ENCODE measurements around the gene PPP2R2C.

The PPP2R2C gene

GRCh38 chr4:6494431-6495295 lies 22.2 kb upstream of the PPP2R2C start:
- Histone ChIP-seq H2AK5ac (ENCODE audit: low read length, severe bottlenecking) (no peak overlapping the region), H2BK12ac (ENCODE audit: low read length in 2 of 2) (no peak overlapping the region), H3K4ac (ENCODE audit: low read depth in 1 of 2, low read length in 2 of 2) (no peak overlapping the region), H3K4me2 (ENCODE audit: low read length, poor library complexity, severe bottlenecking) (no peak overlapping the region), H3K36me3 (ENCODE audit: control insufficient read depth in 1 of 2, insufficient read depth in 2 of 2, low read depth in 1 of 2, low read length in 2 of 2) (no peaks in the 10 kb centered on the region), H3K9me3 (ENCODE audit: control insufficient read depth, low read length) (no peaks in the 10 kb centered on the region), H3K14ac (ENCODE audit: low read length in 2 of 2) (no peak overlapping the region), H3K23ac (ENCODE audit: low read length in 2 of 2) (no peak overlapping the region), H2BK120ac (ENCODE audit: low read depth, low read length) (no peak overlapping the region), H2BK15ac (ENCODE audit: low read depth, poor library complexity, severe bottlenecking) (no peak overlapping the region), H2BK5ac (ENCODE audit: low read depth, low read length, poor library complexity, severe bottlenecking) (no peak overlapping the region), H3K18ac (ENCODE audit: low read depth in 1 of 2, low read length in 2 of 2) (no peak overlapping the region), H3K9ac (ENCODE audit: low read length) (no peak overlapping the region), H2AFZ (ENCODE audit: low read depth, low read length) (no peak overlapping the region), H4K91ac (ENCODE audit: low read length) (no peak overlapping the region), H3K79me1 (replicated peaks; ENCODE audit: low read length, poor library complexity, severe bottlenecking) (no peaks in the 10 kb centered on the region), H3K4me1 (ENCODE audit: control insufficient read depth, insufficient read depth, low read depth, low read length) (no peaks in the 10 kb centered on the region), H3K4me3 (ENCODE audit: insufficient read depth in 1 of 2, low read depth in 1 of 2, low read length in 2 of 2) (peak overlapping the region in 1 of 2 experiments; percentile 8), H4K8ac (ENCODE audit: low read length) (no peak overlapping the region), H3K27ac (ENCODE audit: low read length, poor library complexity, severe bottlenecking) (no peak overlapping the region), H3K27me3 (ENCODE audit: control insufficient read depth in 1 of 2, insufficient read depth in 1 of 2, low read length in 2 of 2) (peaks cover 0 to 29% of the 10 kb centered on the region in 2 experiments)
- no peak for DNase-seq
- WGBS = 73% methylated on average over 18 of the region's 18 CpGs

GRCh38 chr4:6493658-6494304 lies 21.4 kb upstream of the PPP2R2C start:
- Histone ChIP-seq H3K79me1 (replicated peaks; ENCODE audit: low read length, poor library complexity, severe bottlenecking) (no peaks in the 10 kb centered on the region), H2BK12ac (ENCODE audit: low read length in 2 of 2) (no peak overlapping the region), H3K9ac (ENCODE audit: low read length) (no peak overlapping the region), H2BK120ac (ENCODE audit: low read depth, low read length) (no peak overlapping the region), H3K9me3 (ENCODE audit: control insufficient read depth, low read length) (peaks cover 4% of the 10 kb centered on the region), H2AFZ (ENCODE audit: low read depth, low read length) (no peak overlapping the region), H2BK15ac (ENCODE audit: low read depth, poor library complexity, severe bottlenecking) (no peak overlapping the region), H3K27ac (ENCODE audit: low read length, poor library complexity, severe bottlenecking) (no peak overlapping the region), H3K4ac (ENCODE audit: low read depth in 1 of 2, low read length in 2 of 2) (no peak overlapping the region), H2BK5ac (ENCODE audit: low read depth, low read length, poor library complexity, severe bottlenecking) (no peak overlapping the region), H3K23ac (ENCODE audit: low read length in 2 of 2) (no peak overlapping the region), H3K27me3 (ENCODE audit: control insufficient read depth in 1 of 2, insufficient read depth in 1 of 2, low read length in 2 of 2) (peaks cover 3 to 25% of the 10 kb centered on the region in 2 experiments), H3K4me3 (ENCODE audit: insufficient read depth in 1 of 2, low read depth in 1 of 2, low read length in 2 of 2) (no peak overlapping the region), H2AK5ac (ENCODE audit: low read length, severe bottlenecking) (no peak overlapping the region), H3K36me3 (ENCODE audit: control insufficient read depth in 1 of 2, insufficient read depth in 2 of 2, low read depth in 1 of 2, low read length in 2 of 2) (no peaks in the 10 kb centered on the region), H4K8ac (ENCODE audit: low read length) (no peak overlapping the region), H3K18ac (ENCODE audit: low read depth in 1 of 2, low read length in 2 of 2) (no peak overlapping the region), H3K14ac (ENCODE audit: low read length in 2 of 2) (no peak overlapping the region), H3K4me2 (ENCODE audit: low read length, poor library complexity, severe bottlenecking) (no peak overlapping the region), H3K4me1 (ENCODE audit: control insufficient read depth, insufficient read depth, low read depth, low read length) (no peaks in the 10 kb centered on the region), H4K91ac (ENCODE audit: low read length) (no peak overlapping the region)
- no peak for DNase-seq
- WGBS = 49% methylated on average over 18 of the region's 22 CpGs

- H3K79me1 ChIP-seq (replicated peaks; ENCODE audit: low read length, poor library complexity, severe bottlenecking) = no peaks in the 10 kb centered on the region
Measured at GRCh38 chr4:6492861-6493657, 20.6 kb upstream of the PPP2R2C start.

More at GRCh38 chr4:6492861-6493657, 20.6 kb upstream of the PPP2R2C start:
- Histone ChIP-seq H2BK15ac (ENCODE audit: low read depth, poor library complexity, severe bottlenecking) (no peak overlapping the region), H2AFZ (ENCODE audit: low read depth, low read length) (no peak overlapping the region), H4K91ac (ENCODE audit: low read length) (no peak overlapping the region), H2BK5ac (ENCODE audit: low read depth, low read length, poor library complexity, severe bottlenecking) (no peak overlapping the region), H3K18ac (ENCODE audit: low read depth in 1 of 2, low read length in 2 of 2) (no peak overlapping the region), H3K27ac (ENCODE audit: low read length, poor library complexity, severe bottlenecking) (no peak overlapping the region), H3K23ac (ENCODE audit: low read length in 2 of 2) (no peak overlapping the region), H3K4me1 (ENCODE audit: control insufficient read depth, insufficient read depth, low read depth, low read length) (no peaks in the 10 kb centered on the region), H3K4ac (ENCODE audit: low read depth in 1 of 2, low read length in 2 of 2) (no peak overlapping the region), H3K9me3 (ENCODE audit: control insufficient read depth, low read length) (peaks cover 10% of the 10 kb centered on the region), H2BK12ac (ENCODE audit: low read length in 2 of 2) (no peak overlapping the region), H3K36me3 (ENCODE audit: control insufficient read depth in 1 of 2, insufficient read depth in 2 of 2, low read depth in 1 of 2, low read length in 2 of 2) (no peaks in the 10 kb centered on the region), H4K8ac (ENCODE audit: low read length) (no peak overlapping the region), H2BK120ac (ENCODE audit: low read depth, low read length) (no peak overlapping the region), H3K4me3 (ENCODE audit: insufficient read depth in 1 of 2, low read depth in 1 of 2, low read length in 2 of 2) (no peak overlapping the region), H2AK5ac (ENCODE audit: low read length, severe bottlenecking) (no peak overlapping the region), H3K9ac (ENCODE audit: low read length) (no peak overlapping the region), H3K14ac (ENCODE audit: low read length in 2 of 2) (no peak overlapping the region), H3K27me3 (ENCODE audit: control insufficient read depth in 1 of 2, insufficient read depth in 1 of 2, low read length in 2 of 2) (peaks cover 3 to 21% of the 10 kb centered on the region in 2 experiments), H3K4me2 (ENCODE audit: low read length, poor library complexity, severe bottlenecking) (no peak overlapping the region)
- no peak for DNase-seq
- 76% methylated on average over 8 of the region's 13 CpGs for WGBS
